Endothelial cell of umbilical vein (primary cell): Measurements from ENCODE around the gene NPB. TPM values are rescaled to one million over a fixed set of nuclear protein-coding genes. Genes with fewer than 3 reads are reported as not detected.

Experiments used
- BruUV-seq: library from RNA; stranded (reverse); fragments of 400-500 nt; replicated peaks from 2 replicates; lab custom pipeline; 2021; lab: Mats Ljungman, UMichigan
- CTCF ChIA-PET: fragments of 300-600, 350-600 bp; sonication (Branson Sonifier 250); formaldehyde crosslinking; loops from one replicate; lab custom pipeline; 2021; ENCODE audit warnings: antibody characterized with exemption, inconsistent platforms; lab: Charles Lee
- POLR2A ChIA-PET: fragments of 300-600, 350-600 bp; sonication (Branson Sonifier 250); formaldehyde crosslinking; loops from one replicate; lab custom pipeline; 2021; ENCODE audit warnings: antibody characterized with exemption, inconsistent platforms; lab: Charles Lee
- DNase-seq: peaks from one replicate; pipeline ENCODE4 v3.0.0-alpha.2; 2011; ENCODE audit warnings: low read depth, low spot score
- FAIRE-seq: peaks from 2 replicates; lab custom pipeline; 2011; peaks lifted over from hg19 to GRCh38; lab: Jason Lieb, UNC
- H2AFZ ChIP-seq: 2 replicates; pipeline ENCODE4 v1.6.0; 2012; ENCODE audit warnings: low read depth, low read length, control low read depth, inconsistent platforms
- H3K27ac ChIP-seq: 2 replicates; pipeline ENCODE4 v1.5.1; 2011; ENCODE audit warnings: low read depth, mild to moderate bottlenecking, control low read depth, low read length, moderate library complexity; ENCODE audit not compliant: insufficient read depth
- H3K27me3 ChIP-seq, 2 experiments: 2 replicates each; pipeline versions ENCODE4 v1.6.0 to v1.6.1; 2011; ENCODE audit warnings: low read length in 2 of 2, mixed read lengths in 1 of 2; ENCODE audit not compliant: control insufficient read depth in 2 of 2, insufficient read depth in 2 of 2
- H3K36me3 ChIP-seq, 2 experiments: 2 replicates in 1 of 2; 3 replicates in 1 of 2; pipeline ENCODE4 v1.5.1; 2011; ENCODE audit warnings: low read length in 2 of 2, mild to moderate bottlenecking in 1 of 2, moderate library complexity in 1 of 2; ENCODE audit not compliant: control insufficient read depth in 2 of 2, insufficient read depth in 2 of 2; ENCODE audit errors: extremely low read depth in 1 of 2
- H3K4me1 ChIP-seq: 3 replicates; pipeline ENCODE4 v1.5.1; 2011; ENCODE audit warnings: mild to moderate bottlenecking, low read length; ENCODE audit not compliant: control insufficient read depth, insufficient read depth; ENCODE audit errors: extremely low read depth
- H3K4me2 ChIP-seq: 2 replicates; pipeline ENCODE4 v1.6.1; 2011; ENCODE audit warnings: low read length, control low read depth, mixed read lengths; ENCODE audit not compliant: insufficient read depth
- H3K4me3 ChIP-seq, 3 experiments: fragments of 200-600 bp in 1 of 3; sonication (generic), shearing (Covaris generic) in 1 of 3; replicated peaks in 1 of 3; 2 replicates each; pipeline ENCODE4 v1.5.1; 2011 to 2016; ENCODE audit warnings: control low read depth in 3 of 3, low read length in 3 of 3, mild to moderate bottlenecking in 2 of 3, inconsistent platforms in 1 of 3, low read depth in 1 of 3, moderate library complexity in 1 of 3; ENCODE audit not compliant: insufficient read depth in 1 of 3
- H3K79me2 ChIP-seq: 2 replicates; pipeline ENCODE4 v1.6.0; 2012; ENCODE audit warnings: low read length, inconsistent platforms; ENCODE audit not compliant: control insufficient read depth, insufficient read depth
- H3K9ac ChIP-seq: replicated peaks from 2 replicates; pipeline ENCODE3; 2011; ENCODE audit warnings: low read length, control low read depth; ENCODE audit not compliant: insufficient read depth; ENCODE audit errors: extremely low read depth
- H3K9me1 ChIP-seq: replicated peaks from 3 replicates; pipeline ENCODE4 v1.6.0; 2011; ENCODE audit warnings: mild to moderate bottlenecking, low read length; ENCODE audit not compliant: control insufficient read depth, insufficient read depth; ENCODE audit errors: extremely low read depth
- H3K9me3 ChIP-seq: replicated peaks from 2 replicates; pipeline ENCODE4 v1.5.1; 2012; ENCODE audit warnings: low read length, inconsistent platforms; ENCODE audit not compliant: control insufficient read depth, insufficient read depth
- H4K20me1 ChIP-seq: replicated peaks from 2 replicates; pipeline ENCODE3; 2011; ENCODE audit warnings: mild to moderate bottlenecking, low read length; ENCODE audit not compliant: control insufficient read depth, insufficient read depth; ENCODE audit errors: extremely low read depth
- CTCF ChIP-seq, 2 donors: IDR thresholded peaks; 1 replicate in 1 of 2; 2 replicates in 1 of 2; pipeline ENCODE4 v1.5.1; 2011; ENCODE audit warnings: low read length in 2 of 2, mild to moderate bottlenecking in 2 of 2, moderate library complexity in 2 of 2, control low read depth in 1 of 2, inconsistent platforms in 1 of 2, low read depth in 1 of 2; ENCODE audit not compliant: insufficient read depth in 1 of 2; ENCODE audit errors: extremely low read depth in 1 of 2
- EZH2 ChIP-seq: IDR thresholded peaks from 2 replicates; pipeline ENCODE4 v1.6.1; 2012; ENCODE audit warnings: borderline replicate concordance, low read depth, mild to moderate bottlenecking, moderate library complexity, low read length, inconsistent platforms; ENCODE audit not compliant: severe bottlenecking
- FOS ChIP-seq: IDR thresholded peaks from 2 replicates; pipeline ENCODE4 v1.6.1; 2011; ENCODE audit warnings: mild to moderate bottlenecking, low read length, moderate library complexity, borderline replicate concordance; ENCODE audit not compliant: insufficient read depth
- GATA2 ChIP-seq: IDR thresholded peaks from 2 replicates; pipeline ENCODE4 v1.7.0; 2011; ENCODE audit warnings: low read depth, mild to moderate bottlenecking, moderate library complexity, mixed read lengths, low read length; ENCODE audit not compliant: insufficient read length, insufficient read depth
- JUN ChIP-seq: IDR thresholded peaks from 2 replicates; pipeline ENCODE4 v1.6.1; 2011; ENCODE audit warnings: borderline replicate concordance, low read depth; ENCODE audit not compliant: insufficient read length, insufficient read depth
- MAX ChIP-seq: IDR thresholded peaks from 2 replicates; pipeline ENCODE4 v1.6.1; 2011; ENCODE audit not compliant: insufficient read depth, insufficient read length
- MYC ChIP-seq: IDR thresholded peaks from one replicate; pipeline ENCODE4 v1.6.1; 2011; ENCODE audit warnings: mild to moderate bottlenecking, low read depth, low read length
- POLR2A ChIP-seq: IDR thresholded peaks from 2 replicates; pipeline ENCODE4 v1.6.1; 2012; ENCODE audit warnings: low read depth, mild to moderate bottlenecking, control low read depth, low read length
- POLR2AphosphoS5 ChIP-seq: IDR thresholded peaks from 2 replicates; pipeline ENCODE4 v1.6.1; 2012; ENCODE audit warnings: low read depth, mild to moderate bottlenecking, control low read depth, low read length, moderate library complexity; ENCODE audit not compliant: insufficient read depth
- dilution Hi-C: fragments of 300-500 bp; cut with MboI; formaldehyde crosslinking; loops from one replicate; pipeline ENCODE4 v1.15.0; 2019; ENCODE audit warnings: low sequenced_read_pairs; ENCODE audit not compliant: extremely low pct_ligation_motif_present
- intact Hi-C: fragments of 100-400 bp; cut with micrococcal nuclease; formaldehyde crosslinking; loops from one replicate; pipeline ENCODE4 v1.10.0; 2022
- polyA plus RNA-seq, 4 experiments: library from polyadenylated mRNA; depleted of rRNA in 3 of 4; stranded (reverse) in 3 of 4; unstranded in 1 of 4; fragments of >200 nt; gene quantifications; 2 replicates each; pipeline versions ENCODE4 v1.2.1 to v1.2.3, GENCODE V29; 2011 to 2012; ENCODE audit warnings: missing spikeins in 1 of 4
- total RNA-seq: library from RNA; stranded (reverse); gene quantifications from 2 replicates; pipeline ENCODE4 v1.2.3, GENCODE V29; 2021

The NPB gene
- total and polyA plus RNA-seq, 2 donors (not counting 3 experiments of a cell fraction or from before 2014, with no cell fraction given) = 0.33 to 0.42 TPM

DNA sequence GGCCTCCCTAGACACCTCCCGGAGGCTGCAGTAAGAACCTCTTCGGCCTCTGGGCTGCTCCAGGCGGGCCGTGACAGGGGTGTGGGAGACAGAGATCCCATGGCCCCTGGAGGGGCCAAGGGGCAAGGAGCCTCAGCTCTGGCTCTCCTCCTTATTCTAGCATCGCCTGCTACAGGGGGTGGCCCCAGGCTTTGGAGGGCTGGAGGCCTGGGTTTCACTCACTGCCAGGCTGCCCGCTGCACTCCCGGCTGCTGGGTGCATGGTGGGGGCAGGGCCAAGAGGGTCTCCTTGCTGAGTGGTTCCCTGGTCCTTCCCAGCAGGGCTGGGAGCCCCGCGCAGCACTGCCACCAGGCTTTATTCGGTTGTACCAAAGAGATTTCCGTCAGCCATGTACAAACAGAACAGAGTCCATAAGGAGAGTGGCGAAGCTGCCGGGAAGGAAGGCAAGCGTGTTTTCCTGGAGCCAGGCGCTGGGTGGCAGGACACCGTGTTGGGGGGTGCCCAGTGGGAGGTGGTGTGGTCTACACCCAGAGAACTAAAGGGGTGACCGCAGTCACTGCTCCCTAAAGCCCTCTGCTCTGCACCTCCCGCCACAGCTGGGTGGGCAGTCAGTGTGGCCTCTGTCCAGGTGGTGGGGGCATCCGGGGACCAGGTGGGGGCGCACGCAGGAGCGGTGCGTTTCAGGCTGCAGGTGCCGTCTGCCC is 2.0 kb downstream of the NPB start:
- ChIA-PET POLR2A (interaction anchor here (0.6 kb wide), 1 partner anchor 12 kb away, joined by 8 read pairs; no protein-coding TSS in a partner anchor), CTCF (interaction anchor here (1.7 kb wide), 1 partner anchor 11 kb away, joined by 4 read pairs; no protein-coding TSS in a partner anchor)
- Histone ChIP-seq H3K4me3 (no peak overlapping the region), H3K36me3 (peaks cover 2 to 5% of the 10 kb centered on the region in 2 experiments), H3K9me3 (no peaks in the 10 kb centered on the region), H3K9me1 (no peaks in the 10 kb centered on the region), H3K9ac (no peak overlapping the region), H3K27ac (no peak overlapping the region), H2AFZ (no peak overlapping the region), H4K20me1 (no peaks in the 10 kb centered on the region), H3K79me2 (no peaks in the 10 kb centered on the region), H3K27me3 (no peaks in the 10 kb centered on the region), H3K4me1 (peaks cover 3% of the 10 kb centered on the region), H3K4me2 (no peak overlapping the region)
- BruUV-seq = no TSS peak
- dilution Hi-C loops = no loop called here
- FAIRE-seq (no peak), DNase-seq (no peak)
- no peak for TF ChIP-seq MYC
- intact Hi-C loops = no loop called here

- peaks cover 3% of the 10 kb centered on the region for H3K4me1 ChIP-seq
- ChIA-PET CTCF (interaction anchor here (1.7 kb wide), 1 partner anchor 11 kb away, joined by 4 read pairs; no protein-coding TSS in a partner anchor), POLR2A (interaction anchor here (0.6 kb wide), 1 partner anchor 12 kb away, joined by 8 read pairs; no protein-coding TSS in a partner anchor)
- no peak overlapping the region for H3K4me2 ChIP-seq
- intact Hi-C loops = no loop called here
- no peaks in the 10 kb centered on the region for H3K9me3 ChIP-seq
- TSS peak; percentile 7 for BruUV-seq
- no peak overlapping the region for H3K9ac ChIP-seq
- H3K79me2 ChIP-seq = no peaks in the 10 kb centered on the region
- H4K20me1 ChIP-seq = no peaks in the 10 kb centered on the region
- TF ChIP-seq FOS (no peak), GATA2 (no peak), JUN (no peak), MAX (no peak), POLR2AphosphoS5 (no peak), POLR2A (no peak), CTCF (IDR thresholded peaks at IDR 0.05; ENCODE audit: extremely low read depth in 1 of 2, insufficient read depth in 1 of 2, low read depth in 1 of 2, low read length in 2 of 2) (no peak), EZH2 (no peak), MYC (no peak)
- no peak overlapping the region for H3K27ac ChIP-seq
- dilution Hi-C loops = no loop called here
- H2AFZ ChIP-seq = no peak overlapping the region
- peaks cover 0 to 3% of the 10 kb centered on the region in 2 experiments for H3K36me3 ChIP-seq
- H3K4me3 ChIP-seq = no peak overlapping the region
- H3K9me1 ChIP-seq = no peaks in the 10 kb centered on the region
- no peak for FAIRE-seq
- DNase-seq = no peak
- H3K27me3 ChIP-seq = no peaks in the 10 kb centered on the region
Measured at GRCh38 chr17:81904600-81905423, 2.8 kb downstream of the NPB start.
